ENCODE measurements around the gene DISC1.
A peak's percentile ranks its signal among the peaks of the same experiment; 100 is the strongest.

DISC1 gene

GRCh38 chr1:231626535-231626950, at the start of gene DISC1:
TSS of gene DISC1 (plus strand) at chr1:231626790. CDS start at chr1:231626868, 78 bp downstream.
- Histone ChIP-seq H4K20me1 (ENCODE audit: insufficient read depth, low read length) (no peaks in the 10 kb centered on the region), H3K27ac (ENCODE audit: low read length) (no peak within 1 kb of the TSS), H3K9me3 (ENCODE audit: insufficient read depth, low read length) (no peaks in the 10 kb centered on the region), H3K27me3 (ENCODE audit: low read depth, low read length) (peaks cover 81% of the 10 kb centered on the region), H3K4me1 (ENCODE audit: low read length) (peaks cover 13% of the 10 kb centered on the region), H3K79me2 (ENCODE audit: low read length) (no peaks in the 10 kb centered on the region), H3K4me3 (ENCODE audit: low read length) (peak within 1 kb of the TSS; percentile 80), H3K9ac (ENCODE audit: low read length) (peak within 1 kb of the TSS; percentile 51), H3K36me3 (replicated peaks; ENCODE audit: low read depth, low read length) (no peaks in the 10 kb centered on the region), H2AFZ (ENCODE audit: low read depth, low read length) (0 out of 2 replicates have a peak within 1 kb of the TSS, but pooled peaks have one; percentile 24), H3K4me2 (ENCODE audit: low read length) (peak within 1 kb of the TSS; percentile 93)
- TF ChIP-seq CTCF (IDR thresholded peaks at IDR 0.05; ENCODE audit: low read depth, low read length) (no peak), EZH2phosphoT487 (IDR thresholded peaks at IDR 0.05; ENCODE audit: low read depth) (no peak)

- H3K4me1 ChIP-seq (ENCODE audit: low read length) = no peaks in the 10 kb centered on the region
- no peaks in the 10 kb centered on the region for H3K79me2 ChIP-seq (ENCODE audit: low read length)
- no peaks in the 10 kb centered on the region for H3K36me3 ChIP-seq (replicated peaks; ENCODE audit: low read depth, low read length)
- no peak overlapping the region for H3K27ac ChIP-seq (ENCODE audit: low read length)
- H3K9me3 ChIP-seq (ENCODE audit: insufficient read depth, low read length) = no peaks in the 10 kb centered on the region
- no peak overlapping the region for H2AFZ ChIP-seq (ENCODE audit: low read depth, low read length)
- TF ChIP-seq CTCF (IDR thresholded peaks at IDR 0.05; ENCODE audit: low read depth, low read length) = no peak
- TF ChIP-seq EZH2phosphoT487 (IDR thresholded peaks at IDR 0.05; ENCODE audit: low read depth) = no peak
- no peak overlapping the region for H3K4me3 ChIP-seq (ENCODE audit: low read length)
- H3K9ac ChIP-seq (ENCODE audit: low read length) = no peak overlapping the region
- no peak overlapping the region for H3K4me2 ChIP-seq (ENCODE audit: low read length)
- no peaks in the 10 kb centered on the region for H3K27me3 ChIP-seq (ENCODE audit: low read depth, low read length)
- H4K20me1 ChIP-seq (ENCODE audit: insufficient read depth, low read length) = no peaks in the 10 kb centered on the region
These were observed 49.5 kb upstream of the DISC1 start for GRCh38 chr1:231576804-231577718.

- Histone ChIP-seq H3K9ac (ENCODE audit: low read length) (no peak overlapping the region), H3K9me3 (ENCODE audit: insufficient read depth, low read length) (no peaks in the 10 kb centered on the region), H2AFZ (ENCODE audit: low read depth, low read length) (no peak overlapping the region)
These were observed 45.7 kb upstream of the DISC1 start for GRCh38 chr1:231580874-231581273.

More at GRCh38 chr1:231580874-231581273, 45.7 kb upstream of the DISC1 start:
- Histone ChIP-seq H4K20me1 (ENCODE audit: insufficient read depth, low read length) (no peaks in the 10 kb centered on the region), H3K27me3 (ENCODE audit: low read depth, low read length) (no peaks in the 10 kb centered on the region), H3K4me3 (ENCODE audit: low read length) (no peak overlapping the region), H3K36me3 (replicated peaks; ENCODE audit: low read depth, low read length) (no peaks in the 10 kb centered on the region), H3K4me1 (ENCODE audit: low read length) (no peaks in the 10 kb centered on the region), H3K4me2 (ENCODE audit: low read length) (no peak overlapping the region), H3K27ac (ENCODE audit: low read length) (no peak overlapping the region), H3K79me2 (ENCODE audit: low read length) (no peaks in the 10 kb centered on the region)
- TF ChIP-seq CTCF (IDR thresholded peaks at IDR 0.05; ENCODE audit: low read depth, low read length) = no peak
